OCI-LY3 (cell line): ENCODE measurements around the gene SPDYC.

Experiments
- CTCF ChIP-seq: fragments of 200-600, 300-600 bp; sonication (generic); IDR thresholded peaks from 2 replicates; pipeline ENCODE4 v1.5.1; 2014; ENCODE audit warnings: antibody characterized with exemption, low read length, low read depth
- EZH2phosphoT487 ChIP-seq: fragments of 200-600 bp; shearing (Covaris generic); IDR thresholded peaks from 2 replicates; pipeline ENCODE4 v1.6.1; 2018; ENCODE audit warnings: antibody characterized with exemption, mixed run types, low read depth

GRCh38 chr11:65121447-65121864, 48.6 kb upstream of the SPDYC start:
- no peak for TF ChIP-seq CTCF
- TF ChIP-seq EZH2phosphoT487, result no peak
